Hepatocyte (in vitro differentiated cells): ENCODE data around the gene MTARC2.

Experiments
- EZH2phosphoT487 ChIP-seq: fragments of 200-600 bp; sonication (generic); IDR thresholded peaks from one replicate; pipeline ENCODE4 v1.6.1; 2018; ENCODE audit warnings: antibody characterized with exemption, mild to moderate bottlenecking, low read depth, moderate library complexity; ENCODE audit not compliant: unreplicated experiment, severe bottlenecking
- TF ChIP-seq, protein P1 (sequence below): fragments of 200-600 bp; sonication (generic); IDR thresholded peaks from 2 replicates; pipeline ENCODE4 v1.5.1; 2016; ENCODE audit warnings: antibody characterized with exemption, mild to moderate bottlenecking; ENCODE audit not compliant: poor library complexity

DNA sequence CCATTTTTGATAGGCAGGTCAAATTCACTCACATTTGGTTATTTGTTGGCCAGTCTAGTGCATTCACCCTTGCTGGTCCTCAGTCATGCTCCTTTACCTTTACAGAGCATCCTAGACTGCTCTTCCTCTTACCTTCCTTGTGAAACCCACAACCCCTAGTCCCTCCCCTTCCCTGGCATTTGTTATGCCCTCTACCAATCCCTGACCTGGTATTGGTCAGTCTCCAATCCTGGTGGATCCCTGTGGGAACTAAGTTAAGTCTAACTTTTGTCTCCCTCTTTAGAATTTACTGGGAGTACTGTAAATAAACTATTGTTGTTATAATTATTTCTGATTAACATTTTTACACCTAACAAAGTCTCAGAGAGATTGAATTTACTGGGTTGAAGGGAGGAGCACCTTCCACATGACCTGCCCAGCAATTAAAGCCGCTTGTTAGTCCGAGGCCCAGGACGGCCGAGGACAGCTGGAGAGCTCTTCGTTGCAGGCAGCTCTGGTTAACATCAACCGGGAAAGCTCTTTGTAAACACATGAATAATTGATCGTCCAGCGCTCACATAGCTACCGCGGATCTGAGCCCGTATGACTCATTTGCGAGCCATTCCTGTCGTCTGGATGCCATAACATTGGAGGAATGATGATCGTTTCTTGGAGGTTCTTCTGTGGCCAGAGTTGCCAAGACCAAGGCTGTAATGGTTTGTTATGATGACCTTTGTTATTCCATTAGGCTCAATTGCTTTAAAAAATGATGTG, 70.5 kb downstream of the MTARC2 start:
- TF ChIP-seq, protein P1, sequence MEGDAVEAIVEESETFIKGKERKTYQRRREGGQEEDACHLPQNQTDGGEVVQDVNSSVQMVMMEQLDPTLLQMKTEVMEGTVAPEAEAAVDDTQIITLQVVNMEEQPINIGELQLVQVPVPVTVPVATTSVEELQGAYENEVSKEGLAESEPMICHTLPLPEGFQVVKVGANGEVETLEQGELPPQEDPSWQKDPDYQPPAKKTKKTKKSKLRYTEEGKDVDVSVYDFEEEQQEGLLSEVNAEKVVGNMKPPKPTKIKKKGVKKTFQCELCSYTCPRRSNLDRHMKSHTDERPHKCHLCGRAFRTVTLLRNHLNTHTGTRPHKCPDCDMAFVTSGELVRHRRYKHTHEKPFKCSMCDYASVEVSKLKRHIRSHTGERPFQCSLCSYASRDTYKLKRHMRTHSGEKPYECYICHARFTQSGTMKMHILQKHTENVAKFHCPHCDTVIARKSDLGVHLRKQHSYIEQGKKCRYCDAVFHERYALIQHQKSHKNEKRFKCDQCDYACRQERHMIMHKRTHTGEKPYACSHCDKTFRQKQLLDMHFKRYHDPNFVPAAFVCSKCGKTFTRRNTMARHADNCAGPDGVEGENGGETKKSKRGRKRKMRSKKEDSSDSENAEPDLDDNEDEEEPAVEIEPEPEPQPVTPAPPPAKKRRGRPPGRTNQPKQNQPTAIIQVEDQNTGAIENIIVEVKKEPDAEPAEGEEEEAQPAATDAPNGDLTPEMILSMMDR: no peak
- TF ChIP-seq EZH2phosphoT487: no peak
